Measurements from ENCODE around the gene HRH1.

DNA sequence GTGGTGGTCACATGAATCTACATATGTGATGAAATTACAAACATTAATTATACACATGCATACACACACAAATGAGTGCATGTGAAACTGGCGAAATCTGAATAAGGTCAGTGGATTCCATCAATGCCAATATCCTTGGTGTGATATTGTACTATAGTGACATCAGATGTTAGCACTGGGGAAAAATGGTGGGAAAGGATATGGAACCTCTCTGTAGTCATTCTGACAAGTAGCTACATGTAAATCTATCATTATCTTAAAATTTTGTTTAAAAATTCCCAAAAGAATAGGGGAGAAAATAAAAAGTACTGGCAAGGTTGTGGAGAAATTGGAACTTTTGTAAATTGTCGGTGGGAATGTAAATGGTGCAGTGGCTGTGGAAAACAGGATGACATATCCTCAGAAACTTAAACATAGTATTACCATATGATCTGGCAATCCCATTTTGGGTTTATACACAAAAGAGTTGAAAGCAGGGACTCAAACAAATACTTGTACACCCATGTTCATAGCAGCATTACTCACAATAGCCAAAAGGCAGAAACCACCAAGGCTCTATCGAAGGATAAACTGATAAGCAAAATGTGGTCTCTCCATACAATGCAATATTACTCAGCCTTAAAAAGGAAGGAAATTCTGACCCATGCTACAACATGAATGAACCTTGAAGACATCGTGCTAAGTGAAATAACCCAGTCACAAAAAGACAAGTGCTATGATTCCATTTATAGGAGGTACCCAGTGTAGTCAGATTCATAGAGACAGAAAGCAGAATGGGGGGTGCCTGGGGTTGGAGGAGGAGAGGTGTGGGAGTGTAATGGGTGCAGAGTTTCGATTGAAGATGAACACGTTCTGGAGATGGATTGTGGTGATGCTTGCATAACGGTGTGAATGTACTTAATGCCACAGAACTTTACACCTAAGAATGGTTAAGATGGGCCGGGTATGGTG lies 25.3 kb upstream of the HRH1 start:
- TF ChIP-seq, protein P1, sequence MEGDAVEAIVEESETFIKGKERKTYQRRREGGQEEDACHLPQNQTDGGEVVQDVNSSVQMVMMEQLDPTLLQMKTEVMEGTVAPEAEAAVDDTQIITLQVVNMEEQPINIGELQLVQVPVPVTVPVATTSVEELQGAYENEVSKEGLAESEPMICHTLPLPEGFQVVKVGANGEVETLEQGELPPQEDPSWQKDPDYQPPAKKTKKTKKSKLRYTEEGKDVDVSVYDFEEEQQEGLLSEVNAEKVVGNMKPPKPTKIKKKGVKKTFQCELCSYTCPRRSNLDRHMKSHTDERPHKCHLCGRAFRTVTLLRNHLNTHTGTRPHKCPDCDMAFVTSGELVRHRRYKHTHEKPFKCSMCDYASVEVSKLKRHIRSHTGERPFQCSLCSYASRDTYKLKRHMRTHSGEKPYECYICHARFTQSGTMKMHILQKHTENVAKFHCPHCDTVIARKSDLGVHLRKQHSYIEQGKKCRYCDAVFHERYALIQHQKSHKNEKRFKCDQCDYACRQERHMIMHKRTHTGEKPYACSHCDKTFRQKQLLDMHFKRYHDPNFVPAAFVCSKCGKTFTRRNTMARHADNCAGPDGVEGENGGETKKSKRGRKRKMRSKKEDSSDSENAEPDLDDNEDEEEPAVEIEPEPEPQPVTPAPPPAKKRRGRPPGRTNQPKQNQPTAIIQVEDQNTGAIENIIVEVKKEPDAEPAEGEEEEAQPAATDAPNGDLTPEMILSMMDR (optimal IDR thresholded peaks at IDR 0.05 in 1 of 3, IDR thresholded peaks at IDR 0.05 in 1 of 3, conservative IDR thresholded peaks at IDR 0.05 in 1 of 3; ENCODE audit: extremely low read depth in 1 of 3, insufficient read depth in 2 of 3, low read length in 3 of 3), result no peak
- TF ChIP-seq EZH2 (IDR thresholded peaks at IDR 0.05; ENCODE audit: low read length), result no peak

Data from keratinocyte (primary cell).